Measurements from ENCODE around the gene DHX29.

DNA sequence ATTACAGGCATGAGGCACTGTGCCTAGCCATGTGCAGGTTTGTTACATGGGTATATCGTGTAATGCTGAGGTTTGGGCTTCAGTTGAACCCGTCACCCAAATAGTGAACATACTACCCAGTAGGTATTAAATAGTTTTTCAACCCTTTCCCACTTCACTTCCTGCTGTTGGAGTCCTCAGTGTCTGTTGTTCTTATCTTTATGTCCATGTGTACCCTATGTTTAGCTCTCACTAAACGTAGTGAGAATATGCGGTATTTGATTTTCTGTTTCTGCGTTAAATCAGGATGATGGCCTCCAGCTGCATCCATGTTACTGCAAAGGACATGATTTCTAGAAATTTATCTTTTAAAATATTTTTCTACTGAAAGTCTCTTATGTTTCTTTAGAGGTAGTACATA, 18.1 kb upstream of the DHX29 start:
- no peak for TF ChIP-seq GATA3 (IDR thresholded peaks at IDR 0.05; ENCODE audit: low read depth, low read length)
- no peak for TF ChIP-seq GATA2 (IDR thresholded peaks at IDR 0.05; ENCODE audit: low read depth, low read length)

Measured in SH-SY5Y (cell line).